Liver (tissue), 9 donors: ENCODE data around the gene GTF2H1. TPM values are rescaled to one million over a fixed set of nuclear protein-coding genes. Genes with fewer than 3 reads are reported as not detected.

ENCODE experiments used
- DNase-seq: peaks from one replicate; pipeline ENCODE4 v3.0.0-alpha.2; 2017; ENCODE audit warnings: low spot score
- H3K27ac ChIP-seq, 2 donors: one replicate each; pipeline ENCODE4 v1.7.0; 2013; ENCODE audit warnings: inconsistent platforms in 2 of 2, low read length in 2 of 2, control low read depth in 1 of 2, low read depth in 1 of 2, mild to moderate bottlenecking in 1 of 2
- H3K27me3 ChIP-seq, 4 donors: one replicate each; pipeline versions ENCODE4 v1.6.1 to v1.7.0; 2013; ENCODE audit warnings: low read length in 3 of 4, inconsistent platforms in 1 of 4, mild to moderate bottlenecking in 1 of 4, moderate library complexity in 1 of 4; ENCODE audit not compliant: control insufficient read depth in 4 of 4, insufficient read depth in 4 of 4
- H3K36me3 ChIP-seq, 4 donors: one replicate each; pipeline versions ENCODE4 v1.6.1 to v1.7.0; 2013; ENCODE audit warnings: low read length in 3 of 4, mild to moderate bottlenecking in 3 of 4, low read depth in 1 of 4, moderate library complexity in 1 of 4; ENCODE audit not compliant: control insufficient read depth in 4 of 4, insufficient read depth in 3 of 4
- H3K4me1 ChIP-seq, 4 donors: one replicate each; pipeline versions ENCODE4 v1.6.1 to v1.7.0; 2013; ENCODE audit warnings: low read length in 3 of 4, mild to moderate bottlenecking in 3 of 4, moderate library complexity in 1 of 4; ENCODE audit not compliant: control insufficient read depth in 4 of 4, insufficient read depth in 4 of 4
- H3K4me3 ChIP-seq, 3 donors: one replicate each; pipeline versions ENCODE4 v1.6.1 to v1.7.0; 2013; ENCODE audit warnings: low read length in 3 of 3, control low read depth in 1 of 3, low read depth in 1 of 3, mild to moderate bottlenecking in 1 of 3
- H3K9ac ChIP-seq, 2 donors: one replicate each; pipeline ENCODE4 v1.7.0; 2013; ENCODE audit warnings: low read length in 2 of 2, mild to moderate bottlenecking in 2 of 2, moderate library complexity in 2 of 2, control low read depth in 1 of 2, low read depth in 1 of 2
- H3K9me3 ChIP-seq, 4 donors: one replicate each; pipeline versions ENCODE4 v1.6.1 to v1.7.0; 2013; ENCODE audit warnings: low read length in 3 of 4; ENCODE audit not compliant: control insufficient read depth in 4 of 4
- EGR1 ChIP-seq, 2 donors: IDR thresholded peaks; 2 replicates each; pipeline ENCODE4 v1.6.1; 2016 to 2018; ENCODE audit warnings: antibody characterized with exemption in 2 of 2, low read depth in 2 of 2
- FOXA1 ChIP-seq: IDR thresholded peaks from 2 replicates; pipeline ENCODE4 v1.6.1; 2016; ENCODE audit warnings: antibody characterized with exemption
- GABPA ChIP-seq, 2 donors: IDR thresholded peaks in 1 of 2; conservative IDR thresholded peaks in 1 of 2; 2 replicates each; pipeline ENCODE4 v1.6.1; 2016; ENCODE audit warnings: antibody characterized with exemption in 2 of 2, mild to moderate bottlenecking in 1 of 2, moderate library complexity in 1 of 2
- HNF4A ChIP-seq, 2 donors: conservative IDR thresholded peaks; 2 replicates each; pipeline ENCODE4 v1.6.1; 2016; ENCODE audit warnings: antibody characterized with exemption in 2 of 2, mild to moderate bottlenecking in 2 of 2
- HNF4G ChIP-seq: IDR thresholded peaks from 2 replicates; pipeline ENCODE4 v1.6.1; 2016; ENCODE audit warnings: antibody characterized with exemption
- JUND ChIP-seq, 2 donors: IDR thresholded peaks; 2 replicates each; pipeline ENCODE4 v1.6.1; 2016; ENCODE audit warnings: antibody characterized with exemption in 2 of 2
- RAD21 ChIP-seq, 2 donors: IDR thresholded peaks; 2 replicates each; pipeline ENCODE4 v1.6.1; 2016; ENCODE audit warnings: antibody characterized with exemption in 2 of 2, mild to moderate bottlenecking in 2 of 2
- SP1 ChIP-seq: IDR thresholded peaks from 2 replicates; pipeline ENCODE4 v1.6.1; 2018; ENCODE audit warnings: antibody characterized with exemption, mild to moderate bottlenecking
- TAF1 ChIP-seq: conservative IDR thresholded peaks from 2 replicates; pipeline ENCODE4 v1.6.1; 2016; ENCODE audit warnings: antibody characterized with exemption, mild to moderate bottlenecking
- WGBS: extraction: QIAGEN DNeasy Blood & Tissue Kit; methylation state at CpG from one replicate; pipeline ENCODE4 v1.1.7; 2013; 5-methylcytosine and 5-hydroxymethylcytosine counted together
- polyA plus RNA-seq, 2 donors: library from polyadenylated mRNA; stranded (reverse) in 1 of 2; unstranded in 1 of 2; fragments of 200-250 nt in 1 of 2; fragments of >200 nt in 1 of 2; fragmentation: Nextera tagmentation in 1 of 2; extraction: Ambion mirVana in 1 of 2; gene quantifications; one replicate each; pipeline versions ENCODE4 v1.2.1 to v1.2.3, GENCODE V29; 2013 to 2015
- total RNA-seq, 2 donors: library from RNA; depleted of rRNA; stranded (reverse); fragments of >200 nt; gene quantifications; one replicate each; pipeline ENCODE4 v1.2.3, GENCODE V29; 2014
- TF ChIP-seq, protein P1 (sequence below): IDR thresholded peaks from 2 replicates; pipeline ENCODE4 v1.6.1; 2016; ENCODE audit warnings: antibody characterized with exemption
- TF ChIP-seq, protein P2 (sequence below): fragments of 150-350 bp; IDR thresholded peaks from 2 replicates; pipeline ENCODE4 v1.5.1; 2017; ENCODE audit warnings: improper control_type of control experiment, low read depth, low read length; ENCODE audit not compliant: missing input control
- TF ChIP-seq, protein P3 (sequence below): IDR thresholded peaks from 2 replicates; pipeline ENCODE4 v1.6.1; 2016; ENCODE audit warnings: antibody characterized with exemption, mild to moderate bottlenecking
- TF ChIP-seq, protein P4 (sequence below): IDR thresholded peaks from 2 replicates; pipeline ENCODE4 v1.6.1; 2016; ENCODE audit warnings: antibody characterized with exemption
- donor health status: healthy.
- donor health status: healthy.
- donor health status: healthy.
- donor health status: healthy.
- donor health status: healthy.

GTF2H1 gene
- total and polyA plus RNA-seq, 4 donors, result 11.9 to 37.7 (median 18.7) TPM

DNA sequence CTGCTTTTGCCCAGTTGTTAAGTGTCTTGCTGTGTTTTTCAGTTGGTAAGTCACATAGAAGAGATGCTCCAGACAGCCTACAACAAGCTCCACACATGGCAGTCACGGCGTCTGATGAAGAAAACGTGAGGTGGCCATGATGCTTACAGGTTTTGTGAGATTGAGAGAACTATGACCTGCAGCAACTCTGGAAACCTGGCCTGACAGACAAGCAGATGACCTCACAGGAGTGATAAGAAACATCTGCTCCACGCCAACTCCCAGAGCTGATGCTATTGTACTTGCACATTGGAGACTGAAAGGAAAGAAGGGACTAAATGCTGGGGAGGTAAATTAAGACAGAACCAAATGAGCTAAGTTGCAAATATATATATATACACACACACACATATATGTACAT lies 43.4 kb downstream of the GTF2H1 start:
- Histone ChIP-seq H3K27ac (no peak overlapping the region), H3K9me3 (no peaks in the 10 kb centered on the region), H3K27me3 (no peaks in the 10 kb centered on the region), H3K4me1 (no peaks in the 10 kb centered on the region), H3K4me3 (no peak overlapping the region), H3K9ac (no peak overlapping the region), H3K36me3 (peaks cover 12 to 51% (median 46%) of the 10 kb centered on the region in 4 donors)
- WGBS, result 93% methylated on average over 4 of the region's 4 CpGs
- no peak for DNase-seq
- TF ChIP-seq JUND (IDR thresholded peaks at IDR 0.05), result no peak

DNA sequence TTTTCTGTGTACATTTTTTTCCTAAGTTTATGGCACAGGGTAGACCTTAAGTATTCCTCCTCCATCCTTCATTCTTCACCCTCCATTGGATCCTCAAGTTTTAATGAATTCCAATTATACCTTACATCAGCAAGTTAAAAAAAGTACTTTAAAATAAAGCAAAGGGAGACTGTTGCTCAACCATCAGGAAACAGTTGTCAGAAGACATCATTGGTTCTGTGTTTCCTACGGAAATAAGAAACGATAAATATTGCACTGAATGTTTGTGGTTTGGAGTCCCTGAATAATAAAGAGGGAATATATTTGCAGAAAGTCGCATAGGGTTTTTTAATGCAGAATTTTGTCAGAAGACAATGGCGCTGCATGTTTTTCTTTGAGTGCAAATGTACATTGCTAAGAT lies 43.9 kb downstream of the GTF2H1 start:
- Histone ChIP-seq H3K4me3 (no peak overlapping the region), H3K4me1 (no peaks in the 10 kb centered on the region), H3K9me3 (no peaks in the 10 kb centered on the region), H3K9ac (no peak overlapping the region), H3K27ac (no peak overlapping the region), H3K27me3 (no peaks in the 10 kb centered on the region), H3K36me3 (peaks cover 8 to 47% (median 43%) of the 10 kb centered on the region in 4 donors)
- WGBS, result 81% methylated on average over 4 of the region's 4 CpGs
- TF ChIP-seq, protein P1, sequence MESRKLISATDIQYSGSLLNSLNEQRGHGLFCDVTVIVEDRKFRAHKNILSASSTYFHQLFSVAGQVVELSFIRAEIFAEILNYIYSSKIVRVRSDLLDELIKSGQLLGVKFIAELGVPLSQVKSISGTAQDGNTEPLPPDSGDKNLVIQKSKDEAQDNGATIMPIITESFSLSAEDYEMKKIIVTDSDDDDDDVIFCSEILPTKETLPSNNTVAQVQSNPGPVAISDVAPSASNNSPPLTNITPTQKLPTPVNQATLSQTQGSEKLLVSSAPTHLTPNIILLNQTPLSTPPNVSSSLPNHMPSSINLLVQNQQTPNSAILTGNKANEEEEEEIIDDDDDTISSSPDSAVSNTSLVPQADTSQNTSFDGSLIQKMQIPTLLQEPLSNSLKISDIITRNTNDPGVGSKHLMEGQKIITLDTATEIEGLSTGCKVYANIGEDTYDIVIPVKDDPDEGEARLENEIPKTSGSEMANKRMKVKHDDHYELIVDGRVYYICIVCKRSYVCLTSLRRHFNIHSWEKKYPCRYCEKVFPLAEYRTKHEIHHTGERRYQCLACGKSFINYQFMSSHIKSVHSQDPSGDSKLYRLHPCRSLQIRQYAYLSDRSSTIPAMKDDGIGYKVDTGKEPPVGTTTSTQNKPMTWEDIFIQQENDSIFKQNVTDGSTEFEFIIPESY, result no peak
- TF ChIP-seq HNF4A (conservative IDR thresholded peaks at IDR 0.05) (no peak), FOXA1 (no peak), GABPA (IDR thresholded peaks at IDR 0.05 in 1 of 2, conservative IDR thresholded peaks at IDR 0.05 in 1 of 2) (no peak), JUND (IDR thresholded peaks at IDR 0.05) (no peak)
- TF ChIP-seq, protein P2, sequence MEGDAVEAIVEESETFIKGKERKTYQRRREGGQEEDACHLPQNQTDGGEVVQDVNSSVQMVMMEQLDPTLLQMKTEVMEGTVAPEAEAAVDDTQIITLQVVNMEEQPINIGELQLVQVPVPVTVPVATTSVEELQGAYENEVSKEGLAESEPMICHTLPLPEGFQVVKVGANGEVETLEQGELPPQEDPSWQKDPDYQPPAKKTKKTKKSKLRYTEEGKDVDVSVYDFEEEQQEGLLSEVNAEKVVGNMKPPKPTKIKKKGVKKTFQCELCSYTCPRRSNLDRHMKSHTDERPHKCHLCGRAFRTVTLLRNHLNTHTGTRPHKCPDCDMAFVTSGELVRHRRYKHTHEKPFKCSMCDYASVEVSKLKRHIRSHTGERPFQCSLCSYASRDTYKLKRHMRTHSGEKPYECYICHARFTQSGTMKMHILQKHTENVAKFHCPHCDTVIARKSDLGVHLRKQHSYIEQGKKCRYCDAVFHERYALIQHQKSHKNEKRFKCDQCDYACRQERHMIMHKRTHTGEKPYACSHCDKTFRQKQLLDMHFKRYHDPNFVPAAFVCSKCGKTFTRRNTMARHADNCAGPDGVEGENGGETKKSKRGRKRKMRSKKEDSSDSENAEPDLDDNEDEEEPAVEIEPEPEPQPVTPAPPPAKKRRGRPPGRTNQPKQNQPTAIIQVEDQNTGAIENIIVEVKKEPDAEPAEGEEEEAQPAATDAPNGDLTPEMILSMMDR, result no peak
- TF ChIP-seq, protein P3, sequence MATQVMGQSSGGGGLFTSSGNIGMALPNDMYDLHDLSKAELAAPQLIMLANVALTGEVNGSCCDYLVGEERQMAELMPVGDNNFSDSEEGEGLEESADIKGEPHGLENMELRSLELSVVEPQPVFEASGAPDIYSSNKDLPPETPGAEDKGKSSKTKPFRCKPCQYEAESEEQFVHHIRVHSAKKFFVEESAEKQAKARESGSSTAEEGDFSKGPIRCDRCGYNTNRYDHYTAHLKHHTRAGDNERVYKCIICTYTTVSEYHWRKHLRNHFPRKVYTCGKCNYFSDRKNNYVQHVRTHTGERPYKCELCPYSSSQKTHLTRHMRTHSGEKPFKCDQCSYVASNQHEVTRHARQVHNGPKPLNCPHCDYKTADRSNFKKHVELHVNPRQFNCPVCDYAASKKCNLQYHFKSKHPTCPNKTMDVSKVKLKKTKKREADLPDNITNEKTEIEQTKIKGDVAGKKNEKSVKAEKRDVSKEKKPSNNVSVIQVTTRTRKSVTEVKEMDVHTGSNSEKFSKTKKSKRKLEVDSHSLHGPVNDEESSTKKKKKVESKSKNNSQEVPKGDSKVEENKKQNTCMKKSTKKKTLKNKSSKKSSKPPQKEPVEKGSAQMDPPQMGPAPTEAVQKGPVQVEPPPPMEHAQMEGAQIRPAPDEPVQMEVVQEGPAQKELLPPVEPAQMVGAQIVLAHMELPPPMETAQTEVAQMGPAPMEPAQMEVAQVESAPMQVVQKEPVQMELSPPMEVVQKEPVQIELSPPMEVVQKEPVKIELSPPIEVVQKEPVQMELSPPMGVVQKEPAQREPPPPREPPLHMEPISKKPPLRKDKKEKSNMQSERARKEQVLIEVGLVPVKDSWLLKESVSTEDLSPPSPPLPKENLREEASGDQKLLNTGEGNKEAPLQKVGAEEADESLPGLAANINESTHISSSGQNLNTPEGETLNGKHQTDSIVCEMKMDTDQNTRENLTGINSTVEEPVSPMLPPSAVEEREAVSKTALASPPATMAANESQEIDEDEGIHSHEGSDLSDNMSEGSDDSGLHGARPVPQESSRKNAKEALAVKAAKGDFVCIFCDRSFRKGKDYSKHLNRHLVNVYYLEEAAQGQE, result no peak
- DNase-seq, result no peak

DNA sequence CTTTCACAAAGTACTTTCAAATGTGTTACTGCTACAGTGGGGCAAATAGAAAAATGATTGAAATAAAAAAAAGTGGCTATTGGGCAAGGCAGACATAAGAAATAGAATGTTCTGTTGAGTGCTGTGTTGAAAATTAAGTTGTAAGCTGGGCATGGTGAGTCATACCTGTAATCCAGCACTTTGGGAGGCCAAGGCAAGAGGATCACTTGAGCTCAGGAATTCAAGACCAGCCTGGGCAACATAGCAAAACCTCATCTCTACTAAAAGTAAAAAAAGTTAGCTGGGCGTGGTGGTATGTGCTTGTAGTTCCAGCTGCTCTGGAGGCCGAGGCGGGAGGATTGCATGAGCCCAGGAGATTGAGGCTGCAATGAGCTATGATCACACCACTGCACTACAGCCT lies 45.1 kb downstream of the GTF2H1 start:
- Histone ChIP-seq H3K4me3 (no peak overlapping the region), H3K4me1 (no peaks in the 10 kb centered on the region), H3K9me3 (no peaks in the 10 kb centered on the region), H3K27me3 (no peaks in the 10 kb centered on the region), H3K27ac (no peak overlapping the region), H3K36me3 (peaks cover 5 to 39% (median 33%) of the 10 kb centered on the region in 4 donors), H3K9ac (no peak overlapping the region)
- 94% methylated on average over 3 of the region's 3 CpGs for WGBS
- no peak for DNase-seq
- no peak for TF ChIP-seq EGR1 (IDR thresholded peaks at IDR 0.05; ENCODE audit: low read depth in 2 of 2)
- TF ChIP-seq, protein P4, sequence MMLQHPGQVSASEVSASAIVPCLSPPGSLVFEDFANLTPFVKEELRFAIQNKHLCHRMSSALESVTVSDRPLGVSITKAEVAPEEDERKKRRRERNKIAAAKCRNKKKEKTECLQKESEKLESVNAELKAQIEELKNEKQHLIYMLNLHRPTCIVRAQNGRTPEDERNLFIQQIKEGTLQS, result no peak
- no peak for TF ChIP-seq GABPA (IDR thresholded peaks at IDR 0.05 in 1 of 2, conservative IDR thresholded peaks at IDR 0.05 in 1 of 2)
- no peak for TF ChIP-seq HNF4G
- no peak for TF ChIP-seq TAF1
- no peak for TF ChIP-seq RAD21 (IDR thresholded peaks at IDR 0.05)
- TF ChIP-seq, protein P3, result no peak
- no peak for TF ChIP-seq SP1
- TF ChIP-seq, protein P1, result no peak
